Astrocyte (in vitro differentiated cells and primary cell): ENCODE results near the gene RNF44. TPM values are rescaled to one million over a fixed set of nuclear protein-coding genes. Genes with fewer than 3 reads are reported as not detected.

Experiments
- DNase-seq: peaks from one replicate; pipeline ENCODE4 v3.0.0-alpha.2; 2010; ENCODE audit warnings: low read depth
- FAIRE-seq: peaks from 2 replicates; lab custom pipeline; 2011; peaks lifted over from hg19 to GRCh38; lab: Jason Lieb, UNC
- H2AFZ ChIP-seq: 2 replicates; pipeline ENCODE4 v1.6.0; 2012; ENCODE audit warnings: low read depth, low read length, inconsistent platforms
- H3K27ac ChIP-seq: 2 replicates; pipeline ENCODE4 v1.5.1; 2011; ENCODE audit warnings: low read depth, low read length, inconsistent platforms
- H3K27me3 ChIP-seq: 2 replicates; pipeline ENCODE4 v1.6.0; 2011; ENCODE audit warnings: low read length, inconsistent platforms; ENCODE audit not compliant: insufficient read depth
- H3K36me3 ChIP-seq: 2 replicates; pipeline ENCODE4 v1.5.1; 2011; ENCODE audit warnings: low read length, inconsistent platforms; ENCODE audit not compliant: insufficient read depth
- H3K4me1 ChIP-seq: 2 replicates; pipeline ENCODE4 v1.5.1; 2011; ENCODE audit warnings: low read length, inconsistent platforms; ENCODE audit not compliant: insufficient read depth
- H3K4me2 ChIP-seq: 2 replicates; pipeline ENCODE4 v1.6.0; 2012; ENCODE audit warnings: low read length, inconsistent platforms
- H3K4me3 ChIP-seq: 2 replicates; pipeline ENCODE4 v1.5.1; 2011; ENCODE audit warnings: low read depth, mild to moderate bottlenecking, low read length, inconsistent platforms; ENCODE audit not compliant: insufficient read depth
- H3K79me2 ChIP-seq: 2 replicates; pipeline ENCODE4 v1.6.0; 2012; ENCODE audit warnings: mild to moderate bottlenecking, low read length, inconsistent platforms; ENCODE audit not compliant: insufficient read depth
- H3K9ac ChIP-seq: 2 replicates; pipeline ENCODE4 v1.6.0; 2012; ENCODE audit warnings: mild to moderate bottlenecking, low read length, inconsistent platforms
- H3K9me3 ChIP-seq: 2 replicates; pipeline ENCODE4 v1.5.1; 2012; ENCODE audit warnings: low read depth, mild to moderate bottlenecking, low read length, inconsistent platforms; ENCODE audit not compliant: insufficient read depth
- H4K20me1 ChIP-seq: 2 replicates; pipeline ENCODE4 v1.6.0; 2012; ENCODE audit warnings: low read length, inconsistent platforms; ENCODE audit not compliant: insufficient read depth
- H3K27ac Mint-ChIP-seq: one replicate; pipeline ENCODE4 v1.8.0; 2021; ENCODE audit warnings: mild to moderate bottlenecking, mixed read lengths; ENCODE audit not compliant: unreplicated experiment
- H3K27me3 Mint-ChIP-seq: one replicate; pipeline ENCODE4 v1.8.0; 2021; ENCODE audit warnings: low read depth, mixed read lengths; ENCODE audit not compliant: unreplicated experiment
- H3K36me3 Mint-ChIP-seq: one replicate; pipeline ENCODE4 v1.8.0; 2021; ENCODE audit warnings: low read depth, mixed read lengths; ENCODE audit not compliant: unreplicated experiment
- H3K4me1 Mint-ChIP-seq: one replicate; pipeline ENCODE4 v1.8.0; 2021; ENCODE audit warnings: low read depth, mixed read lengths; ENCODE audit not compliant: unreplicated experiment
- H3K4me3 Mint-ChIP-seq: one replicate; pipeline ENCODE4 v1.8.0; 2021; ENCODE audit warnings: mild to moderate bottlenecking, moderate library complexity, mixed read lengths; ENCODE audit not compliant: unreplicated experiment
- H3K9me3 Mint-ChIP-seq: one replicate; pipeline ENCODE4 v1.8.0; 2021; ENCODE audit warnings: mild to moderate bottlenecking, mixed read lengths; ENCODE audit not compliant: unreplicated experiment
- EZH2 ChIP-seq: IDR thresholded peaks from 2 replicates; pipeline ENCODE4 v1.6.1; 2012; ENCODE audit warnings: mild to moderate bottlenecking, low read length, inconsistent platforms; ENCODE audit not compliant: insufficient read depth
- total RNA-seq: library from RNA; stranded (reverse); gene quantifications from 2 replicates; pipeline ENCODE4 v1.2.1, GENCODE V29; 2021
- TF ChIP-seq, protein P1 (sequence below): IDR thresholded peaks from 2 replicates; pipeline ENCODE4 v1.5.1; 2011; ENCODE audit warnings: low read depth, mild to moderate bottlenecking, inconsistent platforms, low read length, moderate library complexity; ENCODE audit not compliant: insufficient read depth

The RNF44 gene
- total RNA-seq, 1 donor from 2014 or later, result 59.8 TPM

DNA sequence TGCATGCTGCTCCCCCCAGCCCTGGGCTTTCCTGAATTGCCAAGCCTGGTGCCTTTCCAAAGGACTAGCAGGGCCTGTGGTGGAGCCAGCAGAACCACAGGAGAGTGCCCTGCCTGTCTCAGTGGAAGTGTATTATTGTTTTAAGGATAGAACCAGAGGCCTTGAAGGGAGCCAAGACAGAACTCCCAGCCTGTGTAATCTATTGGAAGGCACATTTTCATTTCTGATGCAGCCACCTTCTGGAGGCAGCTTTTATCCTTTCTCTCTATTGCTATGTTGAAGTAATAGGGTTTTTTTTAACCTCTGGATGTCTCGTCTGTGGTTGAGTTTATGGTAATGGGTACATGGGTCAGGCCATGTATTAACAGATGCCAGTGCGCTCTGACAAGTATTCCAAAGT lies 29.3 kb downstream of the RNF44 start:
- Mint-ChIP-seq H3K4me1 (peaks cover 3% of the 10 kb centered on the region), H3K27me3 (no peaks in the 10 kb centered on the region), H3K4me3 (no peak overlapping the region), H3K27ac (no peak overlapping the region), H3K36me3 (peaks cover 25% of the 10 kb centered on the region), H3K9me3 (no peaks in the 10 kb centered on the region)
- DNase-seq (no peak), FAIRE-seq (no peak)
- H3K4me2 ChIP-seq, result no peak overlapping the region
- no peak overlapping the region for H2AFZ ChIP-seq
- peaks cover 32% of the 10 kb centered on the region for H3K36me3 ChIP-seq
- TF ChIP-seq EZH2, result no peak
- TF ChIP-seq, protein P1, sequence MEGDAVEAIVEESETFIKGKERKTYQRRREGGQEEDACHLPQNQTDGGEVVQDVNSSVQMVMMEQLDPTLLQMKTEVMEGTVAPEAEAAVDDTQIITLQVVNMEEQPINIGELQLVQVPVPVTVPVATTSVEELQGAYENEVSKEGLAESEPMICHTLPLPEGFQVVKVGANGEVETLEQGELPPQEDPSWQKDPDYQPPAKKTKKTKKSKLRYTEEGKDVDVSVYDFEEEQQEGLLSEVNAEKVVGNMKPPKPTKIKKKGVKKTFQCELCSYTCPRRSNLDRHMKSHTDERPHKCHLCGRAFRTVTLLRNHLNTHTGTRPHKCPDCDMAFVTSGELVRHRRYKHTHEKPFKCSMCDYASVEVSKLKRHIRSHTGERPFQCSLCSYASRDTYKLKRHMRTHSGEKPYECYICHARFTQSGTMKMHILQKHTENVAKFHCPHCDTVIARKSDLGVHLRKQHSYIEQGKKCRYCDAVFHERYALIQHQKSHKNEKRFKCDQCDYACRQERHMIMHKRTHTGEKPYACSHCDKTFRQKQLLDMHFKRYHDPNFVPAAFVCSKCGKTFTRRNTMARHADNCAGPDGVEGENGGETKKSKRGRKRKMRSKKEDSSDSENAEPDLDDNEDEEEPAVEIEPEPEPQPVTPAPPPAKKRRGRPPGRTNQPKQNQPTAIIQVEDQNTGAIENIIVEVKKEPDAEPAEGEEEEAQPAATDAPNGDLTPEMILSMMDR, result no peak
- H3K4me3 ChIP-seq, result no peak overlapping the region
- no peak overlapping the region for H3K9ac ChIP-seq
- H3K4me1 ChIP-seq, result no peaks in the 10 kb centered on the region
- H3K27ac ChIP-seq, result no peak overlapping the region
- H3K9me3 ChIP-seq, result no peaks in the 10 kb centered on the region
- peaks cover 13% of the 10 kb centered on the region for H4K20me1 ChIP-seq
- no peaks in the 10 kb centered on the region for H3K79me2 ChIP-seq
- H3K27me3 ChIP-seq, result no peaks in the 10 kb centered on the region

DNA sequence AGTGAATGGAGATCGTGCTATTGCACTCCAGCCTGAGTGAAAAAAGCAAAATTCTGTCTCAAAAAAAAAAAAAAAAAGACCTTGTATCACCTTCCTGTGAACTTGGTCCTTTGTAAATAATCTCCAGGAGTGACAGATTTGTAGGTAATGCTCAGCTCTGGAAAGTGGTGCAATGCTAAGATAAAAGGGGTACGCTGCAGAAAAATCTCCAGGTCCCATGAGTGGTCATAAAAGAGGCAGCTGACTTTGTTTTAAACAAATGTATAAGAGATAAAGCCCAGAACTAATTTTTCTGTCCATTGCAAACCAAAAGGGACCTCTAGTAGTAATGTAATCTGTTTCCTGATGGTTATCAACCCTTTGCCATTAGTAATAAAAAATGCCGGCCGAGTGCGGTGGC lies 33.7 kb downstream of the RNF44 start:
- Histone ChIP-seq H3K9ac (no peak overlapping the region), H3K27me3 (no peaks in the 10 kb centered on the region), H3K36me3 (peaks cover 50% of the 10 kb centered on the region), H3K9me3 (no peaks in the 10 kb centered on the region), H3K4me2 (no peak overlapping the region), H3K4me3 (no peak overlapping the region), H4K20me1 (peaks cover 10% of the 10 kb centered on the region), H3K4me1 (peaks cover 3% of the 10 kb centered on the region), H3K79me2 (no peaks in the 10 kb centered on the region), H2AFZ (no peak overlapping the region), H3K27ac (no peak overlapping the region)
- H3K4me1 Mint-ChIP-seq, result peaks cover 7% of the 10 kb centered on the region
- no peaks in the 10 kb centered on the region for H3K9me3 Mint-ChIP-seq
- H3K27me3 Mint-ChIP-seq, result no peaks in the 10 kb centered on the region
- TF ChIP-seq EZH2, result no peak
- TF ChIP-seq, protein P1, result no peak
- no peak overlapping the region for H3K4me3 Mint-ChIP-seq
- DNase-seq, result no peak
- peaks cover 29% of the 10 kb centered on the region for H3K36me3 Mint-ChIP-seq
- H3K27ac Mint-ChIP-seq, result no peak overlapping the region
- no peak for FAIRE-seq

DNA sequence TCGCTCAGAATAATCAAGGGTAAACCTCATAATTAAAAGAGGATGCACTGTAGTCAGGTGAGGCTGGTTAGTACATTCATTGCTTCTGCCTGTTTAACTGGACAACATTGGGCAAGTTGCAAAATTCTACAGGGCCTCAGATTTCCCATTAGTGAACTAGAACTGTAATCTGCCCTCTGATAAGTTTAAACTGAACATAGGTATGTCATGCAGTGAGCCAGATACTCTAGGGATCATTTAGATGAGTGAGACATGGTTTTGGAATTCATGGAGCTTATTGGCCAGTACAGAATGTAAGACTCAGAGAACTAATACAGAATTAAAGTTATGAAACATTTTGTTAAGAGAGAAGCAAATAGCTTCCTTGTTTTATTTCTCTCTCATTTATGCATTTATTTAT lies 35.9 kb downstream of the RNF44 start:
- H3K4me2 ChIP-seq, result no peak overlapping the region
- Mint-ChIP-seq H3K36me3 (peaks cover 27% of the 10 kb centered on the region), H3K4me3 (no peak overlapping the region), H3K4me1 (peaks cover 18% of the 10 kb centered on the region), H3K27ac (peak overlapping the region; percentile 6), H3K9me3 (no peaks in the 10 kb centered on the region), H3K27me3 (no peaks in the 10 kb centered on the region)
- no peak overlapping the region for H2AFZ ChIP-seq
- no peak overlapping the region for H3K4me3 ChIP-seq
- no peaks in the 10 kb centered on the region for H3K79me2 ChIP-seq
- peak; percentile 41 for FAIRE-seq
- peaks cover 7% of the 10 kb centered on the region for H3K4me1 ChIP-seq
- no peak overlapping the region for H3K27ac ChIP-seq
- H3K9me3 ChIP-seq, result no peaks in the 10 kb centered on the region
- no peaks in the 10 kb centered on the region for H3K27me3 ChIP-seq
- H4K20me1 ChIP-seq, result no peaks in the 10 kb centered on the region
- H3K9ac ChIP-seq, result no peak overlapping the region
- peaks cover 40% of the 10 kb centered on the region for H3K36me3 ChIP-seq
- no peak for TF ChIP-seq EZH2
- peak; percentile 71 for DNase-seq
